HepG2 (cell line): ENCODE data around the gene FAM187B. TPM values are rescaled to one million over a fixed set of nuclear protein-coding genes. Genes with fewer than 3 reads are reported as not detected.

Experiments used
- CAMTA2 ChIP-seq: sonication (generic); formaldehyde crosslinking; IDR thresholded peaks from 2 replicates; pipeline ENCODE4 v1.4.0; 2020; ENCODE audit warnings: mild to moderate bottlenecking, missing genetic modification reagents, borderline replicate concordance
- CEBPG ChIP-seq: IDR thresholded peaks from 2 replicates; pipeline ENCODE4 v1.6.1; 2016
- FOXA3 ChIP-seq: IDR thresholded peaks from 2 replicates; pipeline ENCODE4 v1.6.1; 2016; ENCODE audit warnings: missing genetic modification reagents, missing compliant biosample characterization
- IRF2 ChIP-seq: IDR thresholded peaks from 2 replicates; pipeline ENCODE4 v1.6.1; 2018; ENCODE audit warnings: missing genetic modification reagents, missing compliant biosample characterization
- KDM5A ChIP-seq: fragments of 200-600 bp; sonication (generic); IDR thresholded peaks from 2 replicates; pipeline ENCODE4 v1.7.0; 2018; ENCODE audit warnings: antibody characterized with exemption, mild to moderate bottlenecking, low read length, borderline replicate concordance
- KLF12 ChIP-seq: sonication (generic); formaldehyde crosslinking; IDR thresholded peaks from 2 replicates; pipeline ENCODE4 v1.4.0; 2020; ENCODE audit warnings: missing genetic modification reagents, borderline replicate concordance
- MIXL1 ChIP-seq: IDR thresholded peaks from 2 replicates; pipeline ENCODE4 v1.6.1; 2016
- NONO ChIP-seq, 2 experiments: fragments of 450-650 bp in 1 of 2; sonication (generic) in 1 of 2; formaldehyde crosslinking in 1 of 2; IDR thresholded peaks in 1 of 2; conservative IDR thresholded peaks in 1 of 2; 2 replicates each; pipeline versions ENCODE4 v1.6.1 to v1.8.0; 2017 to 2022; ENCODE audit warnings: mild to moderate bottlenecking in 1 of 2, missing genetic modification reagents in 1 of 2, moderate library complexity in 1 of 2
- PHF8 ChIP-seq: sonication (generic); formaldehyde crosslinking; IDR thresholded peaks from 2 replicates; pipeline ENCODE4 v1.5.0; 2020; ENCODE audit warnings: missing genetic modification reagents
- PLRG1 ChIP-seq: fragments of 450-650 bp; conservative IDR thresholded peaks from 2 replicates; pipeline ENCODE4 v1.6.1; 2016
- RORA ChIP-seq: sonication (generic); formaldehyde crosslinking; IDR thresholded peaks from 2 replicates; pipeline ENCODE4 v1.5.0; 2020; ENCODE audit warnings: mild to moderate bottlenecking, missing genetic modification reagents, moderate library complexity
- SNAPC2 ChIP-seq: sonication (generic); formaldehyde crosslinking; IDR thresholded peaks from 2 replicates; pipeline ENCODE4 v1.8.1; 2022; ENCODE audit warnings: mild to moderate bottlenecking, missing genetic modification reagents
- SP140L ChIP-seq: sonication (generic); formaldehyde crosslinking; IDR thresholded peaks from 2 replicates; pipeline ENCODE4 v1.4.0; 2020; ENCODE audit warnings: missing genetic modification reagents, borderline replicate concordance
- TBL1XR1 ChIP-seq: fragments of 150-350 bp; IDR thresholded peaks from 2 replicates; pipeline ENCODE4 v1.6.1; 2014; ENCODE audit warnings: borderline replicate concordance, low read length; ENCODE audit not compliant: partially characterized antibody
- WIZ ChIP-seq: sonication (generic); formaldehyde crosslinking; IDR thresholded peaks from 2 replicates; pipeline ENCODE4 v1.5.1; 2020; ENCODE audit warnings: mild to moderate bottlenecking, missing genetic modification reagents
- ZFP37 ChIP-seq: sonication (generic); formaldehyde crosslinking; IDR thresholded peaks from 2 replicates; pipeline ENCODE4 v1.4.0; 2020; ENCODE audit warnings: missing genetic modification reagents, borderline replicate concordance
- ZNF143 ChIP-seq: sonication (generic); formaldehyde crosslinking; IDR thresholded peaks from 2 replicates; pipeline ENCODE4 v1.4.0; 2020; ENCODE audit warnings: missing genetic modification reagents
- ZNF251 ChIP-seq: sonication (generic); formaldehyde crosslinking; IDR thresholded peaks from 2 replicates; pipeline ENCODE4 v1.9.0; 2021; ENCODE audit warnings: mild to moderate bottlenecking, missing genetic modification reagents
- ZNF607 ChIP-seq: sonication (generic); formaldehyde crosslinking; IDR thresholded peaks from 2 replicates; pipeline ENCODE4 v1.5.1; 2020; ENCODE audit warnings: missing genetic modification reagents, mild to moderate bottlenecking, borderline replicate concordance
- ZNF629 ChIP-seq: sonication (generic); formaldehyde crosslinking; conservative IDR thresholded peaks from 2 replicates; pipeline ENCODE4 v1.5.0; 2020; ENCODE audit warnings: missing genetic modification reagents
- ZNF678 ChIP-seq: sonication (generic); formaldehyde crosslinking; IDR thresholded peaks from 2 replicates; pipeline ENCODE4 v1.4.0; 2020; ENCODE audit warnings: mild to moderate bottlenecking, missing genetic modification reagents
- ZZZ3 ChIP-seq: sonication (generic); formaldehyde crosslinking; IDR thresholded peaks from 2 replicates; pipeline ENCODE4 v1.4.0; 2020; ENCODE audit warnings: missing genetic modification reagents, mild to moderate bottlenecking, borderline replicate concordance
- polyA plus RNA-seq, 8 experiments: library from polyadenylated mRNA; depleted of rRNA in 3 of 8; stranded (reverse) in 7 of 8; unstranded in 1 of 8; fragments of >200 nt; fragmentation: Illumina TruSeq in 4 of 8; extraction: Trizol in 4 of 8; gene quantifications; 2 replicates each; pipeline versions ENCODE4 v1.2.1 to v1.2.3, GENCODE V29; 2011 to 2016; ENCODE audit warnings: low read depth in 4 of 8, missing spikeins in 1 of 8, mixed read lengths in 1 of 8; ENCODE audit not compliant: insufficient read depth in 1 of 8
- total RNA-seq, 5 experiments: library from RNA; depleted of rRNA; stranded (reverse); fragments of >200 nt; fragmentation: Illumina TruSeq; extraction: Trizol; gene quantifications; 2 replicates each; pipeline ENCODE4 v1.2.3, GENCODE V29; 2016; ENCODE audit warnings: low read depth in 1 of 5
- TF ChIP-seq, protein P1 (sequence below): sonication (generic); formaldehyde crosslinking; IDR thresholded peaks from 2 replicates; pipeline ENCODE4 v1.4.0; 2020; ENCODE audit warnings: missing genetic modification reagents
- TF ChIP-seq, protein P2 (sequence below): sonication (generic); formaldehyde crosslinking; IDR thresholded peaks from 2 replicates; pipeline ENCODE4 v1.5.0; 2020; ENCODE audit warnings: missing genetic modification reagents, mild to moderate bottlenecking, borderline replicate concordance
- TF ChIP-seq, protein P3 (sequence below): sonication (generic); formaldehyde crosslinking; IDR thresholded peaks from 2 replicates; pipeline ENCODE4 v1.8.1; 2023; ENCODE audit warnings: missing genetic modification reagents, inconsistent platforms, borderline replicate concordance
- TF ChIP-seq, protein P4 (sequence below): IDR thresholded peaks from 2 replicates; pipeline ENCODE4 v1.6.1; 2016; ENCODE audit warnings: missing compliant biosample characterization, missing genetic modification reagents, borderline replicate concordance

Gene FAM187B
- total and polyA plus RNA-seq, 2 of the 13 experiments (the other 11 are each of a cell fraction or from before 2014, with no cell fraction given), result not detected

DNA sequence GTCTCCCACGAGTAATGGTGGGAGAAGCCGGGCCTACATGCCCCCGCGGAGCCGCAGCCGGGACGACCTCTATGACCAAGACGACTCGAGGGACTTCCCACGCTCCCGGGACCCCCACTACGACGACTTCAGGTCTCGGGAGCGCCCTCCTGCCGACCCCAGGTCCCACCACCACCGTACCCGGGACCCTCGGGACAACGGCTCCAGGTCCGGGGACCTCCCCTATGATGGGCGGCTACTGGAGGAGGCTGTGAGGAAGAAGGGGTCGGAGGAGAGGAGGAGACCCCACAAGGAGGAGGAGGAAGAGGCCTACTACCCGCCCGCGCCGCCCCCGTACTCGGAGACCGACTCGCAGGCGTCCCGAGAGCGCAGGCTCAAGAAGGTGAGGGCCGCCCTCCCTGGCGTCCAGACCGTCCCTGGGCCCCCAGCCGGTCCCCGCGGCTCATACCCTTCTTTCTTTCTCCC is 38.8 kb upstream of the FAM187B start (continued):
- TF ChIP-seq, protein P1, sequence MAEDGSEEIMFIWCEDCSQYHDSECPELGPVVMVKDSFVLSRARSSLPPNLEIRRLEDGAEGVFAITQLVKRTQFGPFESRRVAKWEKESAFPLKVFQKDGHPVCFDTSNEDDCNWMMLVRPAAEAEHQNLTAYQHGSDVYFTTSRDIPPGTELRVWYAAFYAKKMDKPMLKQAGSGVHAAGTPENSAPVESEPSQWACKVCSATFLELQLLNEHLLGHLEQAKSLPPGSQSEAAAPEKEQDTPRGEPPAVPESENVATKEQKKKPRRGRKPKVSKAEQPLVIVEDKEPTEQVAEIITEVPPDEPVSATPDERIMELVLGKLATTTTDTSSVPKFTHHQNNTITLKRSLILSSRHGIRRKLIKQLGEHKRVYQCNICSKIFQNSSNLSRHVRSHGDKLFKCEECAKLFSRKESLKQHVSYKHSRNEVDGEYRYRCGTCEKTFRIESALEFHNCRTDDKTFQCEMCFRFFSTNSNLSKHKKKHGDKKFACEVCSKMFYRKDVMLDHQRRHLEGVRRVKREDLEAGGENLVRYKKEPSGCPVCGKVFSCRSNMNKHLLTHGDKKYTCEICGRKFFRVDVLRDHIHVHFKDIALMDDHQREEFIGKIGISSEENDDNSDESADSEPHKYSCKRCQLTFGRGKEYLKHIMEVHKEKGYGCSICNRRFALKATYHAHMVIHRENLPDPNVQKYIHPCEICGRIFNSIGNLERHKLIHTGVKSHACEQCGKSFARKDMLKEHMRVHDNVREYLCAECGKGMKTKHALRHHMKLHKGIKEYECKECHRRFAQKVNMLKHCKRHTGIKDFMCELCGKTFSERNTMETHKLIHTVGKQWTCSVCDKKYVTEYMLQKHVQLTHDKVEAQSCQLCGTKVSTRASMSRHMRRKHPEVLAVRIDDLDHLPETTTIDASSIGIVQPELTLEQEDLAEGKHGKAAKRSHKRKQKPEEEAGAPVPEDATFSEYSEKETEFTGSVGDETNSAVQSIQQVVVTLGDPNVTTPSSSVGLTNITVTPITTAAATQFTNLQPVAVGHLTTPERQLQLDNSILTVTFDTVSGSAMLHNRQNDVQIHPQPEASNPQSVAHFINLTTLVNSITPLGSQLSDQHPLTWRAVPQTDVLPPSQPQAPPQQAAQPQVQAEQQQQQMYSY (CRISPR knock-in tag), result no peak
- TF ChIP-seq ZNF678 (no peak), ZNF607 (CRISPR knock-in tag) (peak; percentile 57; the same call in 1 of the 2 replicates), WIZ (CRISPR knock-in tag) (no peak), NONO (IDR thresholded peaks at IDR 0.05) (no peak), NONO (CRISPR knock-in tag; conservative IDR thresholded peaks at IDR 0.05) (0 out of 2 replicates have a peak, but pooled peaks have one; percentile 40), PLRG1 (no peak), ZNF251 (CRISPR knock-in tag) (no peak), CAMTA2 (CRISPR knock-in tag) (0 out of 2 replicates have a peak, but pooled peaks have one; percentile 46), RORA (CRISPR knock-in tag) (no peak), PHF8 (CRISPR knock-in tag) (no peak; the same call in 1 of the 2 replicates), SP140L (CRISPR knock-in tag) (no peak), CEBPG (CRISPR knock-in tag) (no peak), KDM5A (no peak), MIXL1 (no peak), ZZZ3 (CRISPR knock-in tag) (no peak), KLF12 (CRISPR knock-in tag) (no peak), TBL1XR1 (no peak), SNAPC2 (CRISPR knock-in tag) (no peak), ZNF629 (CRISPR knock-in tag) (no peak), ZFP37 (CRISPR knock-in tag) (no peak), FOXA3 (CRISPR knock-in tag) (no peak), ZNF143 (CRISPR knock-in tag) (no peak), IRF2 (no peak)
- TF ChIP-seq, protein P2, sequence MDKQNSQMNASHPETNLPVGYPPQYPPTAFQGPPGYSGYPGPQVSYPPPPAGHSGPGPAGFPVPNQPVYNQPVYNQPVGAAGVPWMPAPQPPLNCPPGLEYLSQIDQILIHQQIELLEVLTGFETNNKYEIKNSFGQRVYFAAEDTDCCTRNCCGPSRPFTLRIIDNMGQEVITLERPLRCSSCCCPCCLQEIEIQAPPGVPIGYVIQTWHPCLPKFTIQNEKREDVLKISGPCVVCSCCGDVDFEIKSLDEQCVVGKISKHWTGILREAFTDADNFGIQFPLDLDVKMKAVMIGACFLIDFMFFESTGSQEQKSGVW, result no peak
- TF ChIP-seq, protein P3, sequence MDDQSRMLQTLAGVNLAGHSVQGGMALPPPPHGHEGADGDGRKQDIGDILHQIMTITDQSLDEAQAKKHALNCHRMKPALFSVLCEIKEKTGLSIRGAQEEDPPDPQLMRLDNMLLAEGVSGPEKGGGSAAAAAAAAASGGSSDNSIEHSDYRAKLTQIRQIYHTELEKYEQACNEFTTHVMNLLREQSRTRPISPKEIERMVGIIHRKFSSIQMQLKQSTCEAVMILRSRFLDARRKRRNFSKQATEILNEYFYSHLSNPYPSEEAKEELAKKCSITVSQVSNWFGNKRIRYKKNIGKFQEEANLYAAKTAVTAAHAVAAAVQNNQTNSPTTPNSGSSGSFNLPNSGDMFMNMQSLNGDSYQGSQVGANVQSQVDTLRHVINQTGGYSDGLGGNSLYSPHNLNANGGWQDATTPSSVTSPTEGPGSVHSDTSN (CRISPR knock-in tag), result no peak
- TF ChIP-seq, protein P4, sequence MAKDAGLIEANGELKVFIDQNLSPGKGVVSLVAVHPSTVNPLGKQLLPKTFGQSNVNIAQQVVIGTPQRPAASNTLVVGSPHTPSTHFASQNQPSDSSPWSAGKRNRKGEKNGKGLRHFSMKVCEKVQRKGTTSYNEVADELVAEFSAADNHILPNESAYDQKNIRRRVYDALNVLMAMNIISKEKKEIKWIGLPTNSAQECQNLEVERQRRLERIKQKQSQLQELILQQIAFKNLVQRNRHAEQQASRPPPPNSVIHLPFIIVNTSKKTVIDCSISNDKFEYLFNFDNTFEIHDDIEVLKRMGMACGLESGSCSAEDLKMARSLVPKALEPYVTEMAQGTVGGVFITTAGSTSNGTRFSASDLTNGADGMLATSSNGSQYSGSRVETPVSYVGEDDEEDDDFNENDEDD (CRISPR knock-in tag), result no peak
